ENCODE data around the gene TCF7L2. TPM values are rescaled to one million over a fixed set of nuclear protein-coding genes. Genes with fewer than 3 reads are reported as not detected.

The TCF7L2 gene
- polyA plus RNA-seq, 3 donors, result 2.1 to 23.5 (median 6.1) TPM

GRCh38 chr10:113138937-113139585 is 189.0 kb downstream of the TCF7L2 start:
- peaks cover 0 to 3% (median 0%) of the 10 kb centered on the region in 7 donors for H3K9me3 Mint-ChIP-seq
- intact Hi-C loops (cut with micrococcal nuclease), result loop anchor here in 1 of 2 donors (5.0 kb wide), 1 partner anchor 248 kb away; no protein-coding TSS in a partner anchor
- H3K27ac Mint-ChIP-seq, result peak overlapping the region in 1 of 7 donors; percentile 0
- peaks cover 20 to 24% of the 10 kb centered on the region in 2 donors for H3K4me1 ChIP-seq (ENCODE audit: control insufficient read depth in 1 of 2, insufficient read depth in 2 of 2, low read length in 2 of 2)
- no peak for DNase-seq
- no peak overlapping the region for H3K4me2 ChIP-seq (replicated peaks; ENCODE audit: extremely low read depth, low read length, poor library complexity, severe bottlenecking)
- H3K4me3 ChIP-seq (replicated peaks in 1 of 3; ENCODE audit: low read depth in 2 of 3, low read length in 3 of 3), result no peak overlapping the region
- H3K27me3 Mint-ChIP-seq (ENCODE audit: low read depth in 3 of 3), result peaks cover 0 to 2% (median 1%) of the 10 kb centered on the region in 3 donors
- WGBS (ENCODE audit: insufficient coverage), result 96% methylated on average over 4 of the region's 4 CpGs
- no peak overlapping the region for H3K4me3 Mint-ChIP-seq
- no peaks in the 10 kb centered on the region for H3K9me3 ChIP-seq (replicated peaks in 1 of 2; ENCODE audit: control insufficient read depth in 1 of 2, insufficient read depth in 1 of 2, low read length in 2 of 2)
- no peak overlapping the region for H3K9ac ChIP-seq (ENCODE audit: insufficient read depth, low read length, poor library complexity, severe bottlenecking)
- peaks cover 63% of the 10 kb centered on the region for H4K20me1 ChIP-seq (ENCODE audit: insufficient read depth, low read length)
- H3K36me3 ChIP-seq (replicated peaks in 1 of 2; ENCODE audit: control insufficient read depth in 1 of 2, insufficient read depth in 2 of 2, low read length in 2 of 2), result peaks cover 8 to 32% of the 10 kb centered on the region in 2 donors
- no peak overlapping the region for H2AFZ ChIP-seq (ENCODE audit: insufficient read depth, low read depth, low read length, poor library complexity, severe bottlenecking)
- H3K36me3 Mint-ChIP-seq, result peaks cover 35 to 40% of the 10 kb centered on the region in 2 donors
- H3K79me2 ChIP-seq (ENCODE audit: insufficient read depth, low read length), result no peaks in the 10 kb centered on the region
- peaks cover 25% of the 10 kb centered on the region for H3K4me1 Mint-ChIP-seq
- no peaks in the 10 kb centered on the region for H3K27me3 ChIP-seq (ENCODE audit: control insufficient read depth in 2 of 2, insufficient read depth in 2 of 2, low read length in 2 of 2)
- no peak for TF ChIP-seq CTCF (IDR thresholded peaks at IDR 0.05)
- no peak overlapping the region for H3K27ac ChIP-seq (ENCODE audit: low read depth in 1 of 2, low read length in 2 of 2)

GRCh38 chr10:113139699-113140098 is 189.7 kb downstream of the TCF7L2 start:
- Histone ChIP-seq H3K36me3 (replicated peaks in 1 of 2; ENCODE audit: control insufficient read depth in 1 of 2, insufficient read depth in 2 of 2, low read length in 2 of 2) (peaks cover 8 to 38% of the 10 kb centered on the region in 2 donors), H4K20me1 (ENCODE audit: insufficient read depth, low read length) (peaks cover 57% of the 10 kb centered on the region), H3K9me3 (replicated peaks in 1 of 2; ENCODE audit: control insufficient read depth in 1 of 2, insufficient read depth in 1 of 2, low read length in 2 of 2) (no peaks in the 10 kb centered on the region), H3K4me2 (replicated peaks; ENCODE audit: extremely low read depth, low read length, poor library complexity, severe bottlenecking) (no peak overlapping the region), H3K4me3 (replicated peaks in 1 of 3; ENCODE audit: low read depth in 2 of 3, low read length in 3 of 3) (no peak overlapping the region), H3K9ac (ENCODE audit: insufficient read depth, low read length, poor library complexity, severe bottlenecking) (no peak overlapping the region), H3K27me3 (ENCODE audit: control insufficient read depth in 2 of 2, insufficient read depth in 2 of 2, low read length in 2 of 2) (no peaks in the 10 kb centered on the region), H2AFZ (ENCODE audit: insufficient read depth, low read depth, low read length, poor library complexity, severe bottlenecking) (no peak overlapping the region), H3K4me1 (ENCODE audit: control insufficient read depth in 1 of 2, insufficient read depth in 2 of 2, low read length in 2 of 2) (peaks cover 20 to 24% of the 10 kb centered on the region in 2 donors), H3K27ac (ENCODE audit: low read depth in 1 of 2, low read length in 2 of 2) (no peak overlapping the region), H3K79me2 (ENCODE audit: insufficient read depth, low read length) (no peaks in the 10 kb centered on the region)
- no peak overlapping the region for H3K4me3 Mint-ChIP-seq
- peak in 2 of 3 donors; percentile 12 to 27 for DNase-seq
- TF ChIP-seq CTCF (IDR thresholded peaks at IDR 0.05), result no peak
- no peak overlapping the region for H3K27ac Mint-ChIP-seq
- peaks cover 0 to 2% (median 1%) of the 10 kb centered on the region in 3 donors for H3K27me3 Mint-ChIP-seq (ENCODE audit: low read depth in 3 of 3)
- intact Hi-C loops (cut with micrococcal nuclease), result loop anchor here in 1 of 2 donors (5.0 kb wide), 1 partner anchor 248 kb away; no protein-coding TSS in a partner anchor
- WGBS (ENCODE audit: insufficient coverage), result no CpG with 5 or more reads among the region's 2 CpGs
- H3K4me1 Mint-ChIP-seq, result peaks cover 25% of the 10 kb centered on the region
- H3K36me3 Mint-ChIP-seq, result peaks cover 39 to 47% of the 10 kb centered on the region in 2 donors
- peaks cover 0 to 3% (median 0%) of the 10 kb centered on the region in 7 donors for H3K9me3 Mint-ChIP-seq
